Fibroblast of skin of right biceps (primary cell): ENCODE data around the gene MAPK7.
A peak's percentile ranks its signal among the peaks of the same experiment; 100 is the strongest.

ENCODE experiments used
- DNase-seq: peaks from one replicate; pipeline ENCODE4 v3.0.0-alpha.2; 2013

Gene MAPK7

GRCh38 chr17:19402171-19402570 is 23.9 kb downstream of the MAPK7 start:
- no peak for DNase-seq

DNA sequence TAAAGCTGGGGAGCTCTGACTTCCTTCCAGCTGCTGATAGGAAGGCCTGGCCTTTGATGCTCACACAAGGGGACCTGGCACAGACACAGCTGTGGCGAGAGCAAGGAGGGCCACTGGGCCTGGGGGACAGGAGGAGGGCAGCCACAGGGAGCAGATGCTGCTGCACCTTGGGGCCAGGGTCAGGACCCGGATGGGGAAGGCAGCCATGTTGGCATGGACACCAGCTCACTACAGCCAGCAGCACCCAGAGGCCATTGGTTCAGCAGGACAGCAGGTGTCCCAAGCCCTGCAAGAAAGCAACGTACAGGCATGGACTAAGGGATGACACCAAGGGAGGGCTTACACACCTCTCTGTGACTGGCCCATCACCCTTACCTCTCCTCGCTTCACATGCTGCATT is 24.7 kb downstream of the MAPK7 start:
- no peak for DNase-seq

DNA sequence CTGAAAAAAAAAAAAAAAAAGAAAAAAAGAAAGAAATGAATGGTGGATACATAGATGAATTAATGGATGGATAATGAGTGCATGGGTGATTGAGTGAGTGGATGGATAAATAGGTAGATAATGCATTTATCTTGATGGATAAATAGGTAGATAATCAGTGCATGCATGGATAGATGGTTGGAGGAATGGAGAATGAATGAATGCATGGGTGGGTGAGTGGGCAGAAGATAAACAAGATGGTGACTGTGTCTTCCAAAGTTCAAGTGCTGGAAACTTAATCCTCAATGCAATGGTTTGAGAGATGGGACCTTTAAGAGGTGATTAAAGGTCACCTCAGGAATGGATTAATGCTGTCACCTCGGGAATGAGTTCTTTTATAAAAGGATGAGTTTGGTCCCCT is 26.0 kb downstream of the MAPK7 start:
- no peak for DNase-seq

DNA sequence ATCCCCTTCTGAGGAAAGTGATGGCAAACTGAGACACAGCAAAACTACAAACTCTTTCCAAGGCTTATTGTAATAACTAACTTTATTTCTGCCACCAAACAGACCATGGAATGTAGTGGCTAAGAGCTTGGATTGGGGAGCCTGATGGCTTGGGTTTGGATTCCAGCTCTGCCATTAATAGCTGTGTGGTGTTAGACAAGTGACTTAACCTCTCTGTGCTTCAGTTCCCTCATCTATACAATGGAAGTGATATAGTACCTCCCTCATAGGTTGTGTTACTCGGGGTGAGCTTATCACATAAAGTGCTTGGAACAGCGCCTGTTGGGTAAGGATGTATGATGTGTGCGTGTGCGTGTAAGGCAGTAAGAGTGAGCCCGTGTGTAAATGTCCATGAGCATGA is 26.8 kb downstream of the MAPK7 start:
- no peak for DNase-seq

GRCh38 chr17:19407601-19408345 is 29.5 kb downstream of the MAPK7 start:
- DNase-seq, result no peak

DNA sequence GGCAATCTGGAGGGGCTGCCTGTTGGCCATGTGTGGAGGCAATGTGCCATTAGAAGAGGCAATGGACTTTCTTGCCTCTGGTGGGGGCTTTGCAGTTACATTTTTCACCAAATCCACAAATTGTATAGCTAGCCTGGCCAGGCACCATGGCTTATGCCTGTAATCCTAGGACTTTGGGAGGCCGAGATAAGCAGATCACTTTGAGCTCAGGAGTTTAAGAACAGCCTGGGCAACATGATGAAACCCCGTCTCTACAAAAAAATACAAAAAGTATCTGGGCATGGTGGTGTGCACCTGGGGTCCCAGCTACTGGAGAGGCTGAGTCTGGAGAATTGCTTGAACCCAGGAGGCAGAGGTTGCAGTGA is 30.0 kb downstream of the MAPK7 start:
- DNase-seq, result no peak

DNA sequence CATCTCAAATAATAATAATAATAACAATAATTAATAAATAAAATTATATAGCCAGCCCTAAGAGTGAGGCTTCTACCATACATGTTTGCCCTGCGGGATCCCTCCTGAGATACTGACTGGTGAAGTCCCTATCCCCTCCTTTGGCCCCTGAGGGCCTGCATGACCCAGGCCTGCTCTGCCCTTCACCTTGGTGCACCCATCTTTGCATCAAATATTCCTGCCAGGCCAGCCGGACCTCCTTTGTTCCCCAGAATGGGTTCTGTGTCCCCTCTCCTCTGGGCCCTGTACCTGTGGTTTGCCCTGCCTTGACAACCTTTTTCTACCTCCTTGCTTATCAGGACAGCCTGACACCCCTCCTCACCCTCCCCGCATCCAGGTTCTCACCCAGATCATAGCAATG is 30.8 kb downstream of the MAPK7 start:
- DNase-seq, result no peak

- peak; percentile 73 for DNase-seq
Observed at GRCh38 chr17:19409509-19409908, 31.2 kb downstream of the MAPK7 start.

DNA sequence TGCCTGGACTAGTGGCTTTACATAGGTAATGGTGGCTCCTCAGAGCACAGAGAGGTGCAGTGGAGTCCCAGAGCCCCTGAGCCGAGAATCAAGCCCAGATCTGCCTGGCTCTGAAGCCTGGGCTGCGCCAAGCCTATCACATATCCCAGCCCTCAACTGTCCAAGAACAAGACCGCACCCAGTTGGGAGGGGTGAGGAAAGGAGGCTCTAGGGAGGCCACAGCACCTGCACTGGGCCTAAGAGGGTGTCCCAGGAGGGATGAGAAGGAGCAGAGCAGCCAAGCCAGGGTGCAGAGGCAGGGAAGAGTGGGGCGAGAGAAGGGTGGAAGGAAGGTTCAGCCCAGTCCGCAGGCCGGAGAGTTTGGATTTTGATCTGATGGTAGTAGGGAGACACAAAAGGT is 31.8 kb downstream of the MAPK7 start:
- DNase-seq, result no peak

GRCh38 chr17:19410875-19411620 is 32.8 kb downstream of the MAPK7 start, which contains the start of gene RNF112:
Gene RNF112, plus strand, starts transcription at chr17:19411232. Its CDS starts 177 bp downstream, at chr17:19411409.
- peak; percentile 71 for DNase-seq

DNA sequence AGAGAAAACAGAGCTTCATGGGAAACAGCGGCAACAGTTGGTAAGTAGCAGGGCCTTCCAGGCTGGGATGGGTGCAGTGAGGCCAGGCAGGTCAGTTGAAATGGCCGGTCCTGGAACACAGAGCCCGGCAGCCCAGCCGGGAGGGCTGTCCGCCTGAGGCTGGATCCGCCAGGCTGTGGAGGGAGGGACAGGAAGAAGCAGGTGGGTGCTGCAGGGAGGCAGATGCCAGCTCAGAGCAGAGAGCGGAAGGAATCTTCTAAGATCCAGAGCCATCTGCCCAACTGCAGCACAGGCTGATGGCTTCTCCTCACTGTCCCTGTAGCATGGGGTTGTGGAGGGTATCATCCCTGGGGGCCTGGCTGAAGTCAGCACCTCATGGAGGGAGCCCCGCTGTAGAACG is 33.3 kb downstream of the MAPK7 start:
- no peak for DNase-seq

DNA sequence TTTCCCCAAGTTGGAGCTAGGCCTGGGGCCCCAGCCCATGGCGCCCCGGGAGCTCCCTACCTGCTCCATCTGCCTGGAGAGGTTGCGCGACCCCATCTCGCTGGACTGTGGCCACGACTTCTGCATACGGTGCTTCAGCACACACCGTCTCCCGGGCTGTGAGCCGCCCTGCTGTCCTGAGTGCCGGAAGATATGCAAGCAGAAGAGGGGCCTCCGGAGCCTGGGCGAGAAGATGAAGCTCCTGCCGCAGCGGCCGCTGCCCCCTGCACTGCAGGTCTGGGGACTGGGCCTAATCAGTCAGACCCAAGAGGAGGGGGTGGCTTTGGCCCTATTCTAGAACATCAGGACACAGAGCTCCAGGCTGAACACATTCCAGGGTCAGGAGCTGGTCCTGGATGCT is 34.2 kb downstream of the MAPK7 start:
- no peak for DNase-seq

DNA sequence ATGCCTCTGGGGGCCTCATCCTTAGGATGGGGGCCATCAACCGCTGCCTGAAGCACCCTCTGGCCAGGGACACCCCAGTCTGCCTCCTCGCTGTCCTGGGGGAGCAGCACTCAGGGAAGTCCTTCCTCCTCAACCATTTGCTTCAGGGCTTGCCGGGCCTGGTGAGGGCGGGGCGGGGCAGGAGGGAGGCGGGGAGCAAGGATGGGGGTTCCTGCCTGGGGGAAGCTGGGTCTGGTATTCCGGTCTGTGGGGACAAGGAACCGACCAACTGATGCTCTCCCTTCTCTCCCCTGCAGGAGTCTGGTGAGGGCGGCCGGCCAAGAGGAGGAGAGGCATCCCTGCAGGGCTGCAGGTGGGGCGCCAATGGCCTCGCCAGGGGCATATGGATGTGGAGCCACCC is 34.7 kb downstream of the MAPK7 start:
- no peak for DNase-seq

- DNase-seq, result no peak
Observed at GRCh38 chr17:19413761-19414160, 35.5 kb downstream of the MAPK7 start.

GRCh38 chr17:19414396-19415280 is 36.3 kb downstream of the MAPK7 start:
- no peak for DNase-seq

GRCh38 chr17:19415311-19415710 is 37.0 kb downstream of the MAPK7 start:
- no peak for DNase-seq

DNA sequence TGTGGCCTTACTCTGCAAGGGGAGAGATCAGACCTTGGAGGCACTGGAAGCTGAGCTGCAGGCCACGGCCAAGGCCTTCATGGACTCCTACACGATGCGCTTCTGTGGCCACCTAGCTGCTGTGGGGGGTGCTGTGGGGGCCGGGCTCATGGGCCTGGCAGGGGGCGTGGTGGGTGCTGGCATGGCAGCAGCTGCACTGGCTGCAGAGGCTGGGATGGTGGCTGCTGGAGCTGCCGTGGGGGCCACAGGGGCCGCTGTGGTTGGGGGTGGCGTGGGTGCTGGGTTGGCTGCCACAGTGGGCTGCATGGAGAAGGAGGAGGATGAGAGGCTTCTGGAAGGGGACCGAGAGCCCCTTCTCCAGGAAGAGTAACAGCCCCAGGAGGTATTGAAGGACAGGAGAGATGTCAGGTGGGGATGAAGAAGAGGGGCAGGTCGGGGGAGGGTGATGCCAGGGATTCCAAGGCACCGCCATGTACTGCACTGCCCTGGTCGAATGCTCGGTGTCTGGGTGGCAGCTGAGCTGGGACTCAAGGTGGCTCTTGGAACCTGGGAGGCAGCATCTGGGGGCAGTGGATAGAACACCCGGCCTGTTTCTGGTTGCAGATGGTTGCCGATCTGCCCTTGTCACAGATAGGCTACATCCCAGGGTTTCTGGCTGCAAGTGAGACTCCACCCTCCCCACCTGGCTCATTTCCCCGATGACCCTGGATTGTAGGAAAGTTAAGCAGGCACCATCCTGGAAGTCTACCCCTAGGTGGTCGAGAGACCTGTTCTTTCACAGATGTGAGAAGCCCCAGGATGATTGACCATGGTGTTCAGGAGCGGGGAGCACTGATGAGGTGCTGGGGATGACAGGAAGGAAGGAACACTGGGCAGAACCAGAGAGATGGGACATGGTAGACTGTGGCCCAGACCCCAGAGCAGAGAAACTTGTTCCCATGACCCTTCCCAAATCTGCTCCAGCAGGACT is 37.8 kb downstream of the MAPK7 start:
- DNase-seq, result no peak

DNA sequence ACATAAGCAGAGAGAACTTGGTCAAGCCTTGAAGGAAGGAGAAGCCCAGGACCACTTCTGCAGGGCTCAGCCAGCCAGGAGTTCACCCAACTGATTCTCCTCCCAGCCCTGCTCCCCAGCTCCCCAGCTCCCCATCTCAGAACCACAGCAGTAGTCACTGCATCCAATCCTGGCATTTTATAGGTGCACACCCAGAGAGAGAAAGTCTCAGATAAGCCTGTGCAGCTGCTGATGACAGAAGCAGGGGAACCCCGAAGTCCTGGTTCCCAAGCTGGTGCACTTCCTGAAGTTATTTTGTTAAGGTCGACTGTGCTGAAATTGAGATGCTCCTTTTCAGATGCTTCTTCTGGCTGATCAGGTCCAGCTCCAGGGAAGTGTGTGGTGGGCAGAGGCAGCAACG is 39.3 kb downstream of the MAPK7 start:
- no peak for DNase-seq

DNA sequence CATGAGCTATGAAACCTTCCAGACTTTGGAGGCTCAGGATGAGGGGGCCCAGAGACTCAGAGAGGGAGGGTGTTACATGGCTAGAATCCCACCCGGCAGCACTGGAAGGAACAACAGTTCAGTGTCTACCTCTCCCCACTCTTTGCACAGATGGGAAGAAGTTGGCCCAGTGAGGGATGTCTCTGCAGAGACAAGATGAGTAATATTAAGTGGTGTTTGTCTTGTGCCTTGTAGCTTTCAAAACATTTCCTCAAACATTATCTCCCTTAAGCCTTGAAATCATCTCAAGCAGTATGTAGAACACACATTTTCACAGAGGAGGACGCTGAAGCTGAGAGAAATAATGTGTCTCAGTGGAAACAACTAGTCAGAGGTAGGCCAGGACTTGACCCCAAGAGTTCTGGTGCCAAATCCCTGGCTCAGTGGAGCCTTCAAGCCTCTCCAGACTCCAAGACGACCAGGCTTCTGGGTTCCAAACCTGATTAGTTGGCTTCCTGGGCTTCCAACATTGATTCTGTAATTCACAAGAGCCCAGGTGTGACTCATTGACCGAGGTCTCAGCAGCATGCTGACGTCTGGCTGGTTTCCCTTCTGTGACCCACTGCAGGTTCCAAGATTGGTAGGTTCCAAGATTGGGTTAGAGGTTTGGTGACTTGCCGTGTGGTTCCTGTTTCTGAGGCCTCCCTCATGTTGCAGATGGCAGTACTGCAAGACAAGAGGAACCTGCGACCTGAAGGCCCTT is 40.1 kb downstream of the MAPK7 start:
- peak; percentile 78 for DNase-seq

DNA sequence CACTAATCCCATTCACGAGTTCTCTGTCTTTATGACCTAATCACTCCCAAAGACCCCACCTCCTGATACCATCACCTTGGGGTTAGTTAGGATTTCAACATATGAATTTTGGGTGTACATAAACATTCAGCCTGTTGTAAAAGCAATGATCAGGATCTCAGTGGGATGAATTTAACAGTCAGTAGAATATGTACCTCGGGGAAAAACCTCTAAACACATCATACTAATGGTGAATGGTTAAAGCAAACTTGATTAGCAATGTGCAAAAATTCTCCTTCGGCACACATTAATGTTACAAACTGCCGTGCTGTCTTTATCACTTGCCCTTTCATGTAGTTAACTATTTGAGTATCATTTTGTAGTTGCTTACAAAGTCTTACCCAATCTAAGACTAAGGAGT is 42.9 kb downstream of the MAPK7 start:
- DNase-seq, result no peak

DNA sequence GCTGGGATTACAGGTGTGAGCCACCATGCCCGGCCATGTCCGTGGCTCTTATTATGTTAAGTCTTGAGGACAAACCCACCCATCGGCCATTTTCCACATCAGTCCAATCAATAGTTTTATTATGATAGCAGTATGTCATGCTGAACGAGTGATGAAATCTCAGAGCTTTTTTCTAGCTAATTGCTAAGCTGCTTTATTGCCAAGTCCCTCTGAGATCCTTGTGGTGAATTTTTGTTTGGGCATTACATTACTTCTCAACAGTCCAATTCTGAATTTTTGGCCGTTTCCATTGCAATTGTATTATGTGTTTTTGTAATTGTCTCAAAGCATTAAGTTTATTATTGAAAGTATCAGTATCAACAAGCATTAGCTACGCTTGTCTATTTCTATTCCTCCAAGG is 43.6 kb downstream of the MAPK7 start:
- DNase-seq, result no peak
